Glutamatergic neuron (in vitro differentiated cells): Measurements from ENCODE around the gene OR52E4. TPM values are rescaled to one million over a fixed set of nuclear protein-coding genes. Genes with fewer than 3 reads are reported as not detected.

Source experiments
- DNase-seq: peaks from one replicate; pipeline ENCODE4 v3.0.0; 2022
- H3K27ac Mint-ChIP-seq: one replicate; pipeline ENCODE4 v1.8.0; 2020; ENCODE audit warnings: mild to moderate bottlenecking, mixed read lengths, inconsistent platforms; ENCODE audit not compliant: unreplicated experiment
- H3K27me3 Mint-ChIP-seq: one replicate; pipeline ENCODE4 v1.8.0; 2020; ENCODE audit warnings: mild to moderate bottlenecking, moderate library complexity, mixed read lengths, inconsistent platforms; ENCODE audit not compliant: unreplicated experiment
- H3K36me3 Mint-ChIP-seq: one replicate; pipeline ENCODE4 v1.8.0; 2020; ENCODE audit warnings: mild to moderate bottlenecking, mixed read lengths, inconsistent platforms; ENCODE audit not compliant: unreplicated experiment
- H3K4me1 Mint-ChIP-seq: one replicate; pipeline ENCODE4 v1.8.0; 2020; ENCODE audit warnings: mild to moderate bottlenecking, low read depth, mixed read lengths, inconsistent platforms; ENCODE audit not compliant: unreplicated experiment
- H3K4me3 Mint-ChIP-seq: one replicate; pipeline ENCODE4 v1.8.0; 2020; ENCODE audit warnings: mild to moderate bottlenecking, mixed read lengths, inconsistent platforms; ENCODE audit not compliant: unreplicated experiment
- H3K9me3 Mint-ChIP-seq: one replicate; pipeline ENCODE4 v1.8.0; 2020; ENCODE audit warnings: mild to moderate bottlenecking, moderate library complexity, mixed read lengths, inconsistent platforms; ENCODE audit not compliant: unreplicated experiment
- total RNA-seq: library from RNA; stranded (reverse); fragmentation: NEBNext Ultra II Directional; extraction: Animal tissue kit (Norgen Biotek cat#: 25700); gene quantifications from one replicate; pipeline ENCODE4 v1.2.1, GENCODE V29; 2021; ENCODE audit not compliant: unreplicated experiment
- TF ChIP-seq, protein P1 (sequence below): fragments of 200-600 bp; sonication (generic); IDR thresholded peaks from one replicate; pipeline ENCODE4 v1.5.0; 2021; ENCODE audit not compliant: partially characterized antibody, unreplicated experiment

Gene OR52E4
- total RNA-seq, 1 donor from 2014 or later, result not detected

DNA sequence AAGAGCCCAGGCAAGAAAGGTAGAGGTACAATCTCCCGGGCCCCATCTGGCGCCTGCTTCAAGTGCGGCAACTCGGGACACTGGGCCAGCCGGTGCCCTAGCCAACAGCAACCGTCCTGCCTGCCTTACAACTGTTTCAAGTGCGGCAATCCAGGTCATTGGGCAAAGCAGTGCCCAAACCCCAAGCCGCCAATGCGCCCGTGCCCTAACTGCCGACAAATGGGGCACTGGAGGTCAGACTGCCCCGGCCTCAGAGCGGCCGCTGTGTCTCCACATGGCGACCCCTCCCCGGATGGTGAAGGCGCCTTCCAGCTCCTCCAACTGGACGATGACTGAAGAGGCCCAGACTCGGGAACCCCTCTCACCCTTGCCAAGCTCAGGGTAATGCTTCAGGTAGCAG, 50.2 kb downstream of the OR52E4 start:
- Mint-ChIP-seq H3K4me3 (no peak overlapping the region), H3K4me1 (no peaks in the 10 kb centered on the region), H3K36me3 (peaks cover 18% of the 10 kb centered on the region), H3K27me3 (peaks cover 9% of the 10 kb centered on the region), H3K27ac (no peak overlapping the region), H3K9me3 (peaks cover 14% of the 10 kb centered on the region)
- no peak for DNase-seq
- TF ChIP-seq, protein P1, sequence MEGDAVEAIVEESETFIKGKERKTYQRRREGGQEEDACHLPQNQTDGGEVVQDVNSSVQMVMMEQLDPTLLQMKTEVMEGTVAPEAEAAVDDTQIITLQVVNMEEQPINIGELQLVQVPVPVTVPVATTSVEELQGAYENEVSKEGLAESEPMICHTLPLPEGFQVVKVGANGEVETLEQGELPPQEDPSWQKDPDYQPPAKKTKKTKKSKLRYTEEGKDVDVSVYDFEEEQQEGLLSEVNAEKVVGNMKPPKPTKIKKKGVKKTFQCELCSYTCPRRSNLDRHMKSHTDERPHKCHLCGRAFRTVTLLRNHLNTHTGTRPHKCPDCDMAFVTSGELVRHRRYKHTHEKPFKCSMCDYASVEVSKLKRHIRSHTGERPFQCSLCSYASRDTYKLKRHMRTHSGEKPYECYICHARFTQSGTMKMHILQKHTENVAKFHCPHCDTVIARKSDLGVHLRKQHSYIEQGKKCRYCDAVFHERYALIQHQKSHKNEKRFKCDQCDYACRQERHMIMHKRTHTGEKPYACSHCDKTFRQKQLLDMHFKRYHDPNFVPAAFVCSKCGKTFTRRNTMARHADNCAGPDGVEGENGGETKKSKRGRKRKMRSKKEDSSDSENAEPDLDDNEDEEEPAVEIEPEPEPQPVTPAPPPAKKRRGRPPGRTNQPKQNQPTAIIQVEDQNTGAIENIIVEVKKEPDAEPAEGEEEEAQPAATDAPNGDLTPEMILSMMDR, result no peak

DNA sequence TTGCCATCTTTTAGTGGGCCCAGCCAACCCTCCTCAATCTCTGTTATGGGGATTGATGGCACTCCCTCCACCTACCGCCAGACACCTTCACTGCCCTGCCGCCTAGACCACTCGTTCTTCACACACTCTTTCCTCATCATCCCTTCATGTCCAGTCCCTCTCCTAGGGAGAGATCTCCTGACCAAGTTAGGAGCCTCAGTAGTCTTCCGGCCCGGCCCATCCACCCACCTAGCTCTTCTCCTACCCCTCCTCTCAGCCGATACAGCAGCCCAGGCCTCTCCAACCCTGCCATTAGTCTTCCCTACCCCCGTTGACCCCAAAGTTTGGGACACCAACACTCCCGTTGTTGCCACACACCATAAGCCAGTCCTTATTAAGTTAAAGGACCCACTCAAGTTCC, 50.6 kb downstream of the OR52E4 start:
- TF ChIP-seq, protein P1, result no peak
- Mint-ChIP-seq H3K4me3 (no peak overlapping the region), H3K9me3 (peaks cover 14% of the 10 kb centered on the region), H3K27ac (no peak overlapping the region), H3K36me3 (peaks cover 23% of the 10 kb centered on the region), H3K4me1 (no peaks in the 10 kb centered on the region), H3K27me3 (peaks cover 10% of the 10 kb centered on the region)
- DNase-seq, result no peak

DNA sequence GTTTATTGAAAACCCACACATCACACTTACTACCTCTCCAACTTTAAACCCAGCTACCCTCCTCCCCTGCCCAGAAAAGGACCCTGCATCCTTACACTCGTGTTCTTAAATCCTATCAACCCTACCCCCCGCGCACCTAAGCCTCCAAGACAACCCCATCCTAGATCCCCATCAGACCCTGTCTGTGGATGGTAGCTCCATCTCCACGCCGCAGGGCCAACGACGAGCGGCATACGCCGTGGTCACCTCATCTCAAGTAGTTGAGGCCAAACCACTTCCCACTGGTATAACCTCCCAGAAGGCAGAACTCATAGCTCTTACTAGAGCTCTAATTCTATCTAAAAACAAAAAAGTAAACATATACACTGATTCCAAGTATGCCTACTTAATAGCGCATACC, 52.2 kb downstream of the OR52E4 start:
- TF ChIP-seq, protein P1, result no peak
- Mint-ChIP-seq H3K9me3 (peaks cover 16% of the 10 kb centered on the region), H3K4me1 (no peaks in the 10 kb centered on the region), H3K27me3 (peaks cover 12% of the 10 kb centered on the region), H3K36me3 (peaks cover 35% of the 10 kb centered on the region), H3K27ac (no peak overlapping the region), H3K4me3 (no peak overlapping the region)
- no peak for DNase-seq

DNA sequence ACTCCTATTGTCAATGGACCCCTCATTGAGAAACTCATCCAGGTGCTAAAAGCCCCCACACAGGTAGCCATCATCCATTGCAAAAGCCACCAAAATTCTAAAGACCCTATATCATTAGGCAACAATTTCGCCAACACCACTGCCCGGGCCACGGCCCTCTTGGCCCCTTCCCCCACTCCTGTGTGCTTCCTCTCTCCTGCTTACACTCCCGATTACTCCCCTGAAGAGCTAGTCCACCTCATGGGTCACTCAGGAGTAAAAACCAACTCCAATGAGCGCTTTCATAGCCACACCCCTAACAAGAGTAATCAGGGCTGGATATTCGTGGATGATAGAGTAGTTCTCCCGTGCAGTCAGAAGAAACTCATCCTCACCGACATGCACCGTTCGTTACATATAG, 52.7 kb downstream of the OR52E4 start:
- H3K9me3 Mint-ChIP-seq, result peaks cover 19% of the 10 kb centered on the region
- DNase-seq, result no peak
- no peak overlapping the region for H3K4me3 Mint-ChIP-seq
- H3K27me3 Mint-ChIP-seq, result peaks cover 12% of the 10 kb centered on the region
- no peak overlapping the region for H3K27ac Mint-ChIP-seq
- no peaks in the 10 kb centered on the region for H3K4me1 Mint-ChIP-seq
- H3K36me3 Mint-ChIP-seq, result peaks cover 39% of the 10 kb centered on the region
- TF ChIP-seq, protein P1, result no peak

Other genes starting within 250 kb of the OR52E4 start
- 2.6 TPM for gene TRIM5, start 195.6 kb upstream of the OR52E4 start, total RNA-seq
- 5.0 TPM for gene TRIM22, start 190.8 kb upstream of the OR52E4 start, total RNA-seq
- gene OR56B1, start 144.2 kb upstream of the OR52E4 start, total RNA-seq, result not detected
- gene OR52N4, start 126.4 kb upstream of the OR52E4 start, total RNA-seq, result not detected
- gene OR52N5, start 97.3 kb upstream of the OR52E4 start, total RNA-seq, result not detected
- gene OR52N1, start 89.4 kb upstream of the OR52E4 start, total RNA-seq, result not detected
- not detected for gene OR52N2, start 71.7 kb upstream of the OR52E4 start, total RNA-seq
- not detected for gene OR52E6, start 38.7 kb upstream of the OR52E4 start, total RNA-seq
- not detected for gene OR52E8, start 22.9 kb upstream of the OR52E4 start, total RNA-seq
- gene OR52E5, start 12.6 kb downstream of the OR52E4 start, total RNA-seq, result not detected
- gene OR56A3, start 61.6 kb downstream of the OR52E4 start, total RNA-seq, result not detected
- gene OR56A5, start 87.9 kb downstream of the OR52E4 start, total RNA-seq, result not detected
- gene OR52L1, start 106.4 kb downstream of the OR52E4 start, total RNA-seq, result not detected
- gene OR56A4, start 126.3 kb downstream of the OR52E4 start, total RNA-seq, result 0.34 TPM
- 0.15 TPM for gene OR56A1, start 150.1 kb downstream of the OR52E4 start, total RNA-seq
- gene OR56B4, start 227.1 kb downstream of the OR52E4 start, total RNA-seq, result not detected